ENCODE results near the gene CD79B. TPM values are rescaled to one million over a fixed set of nuclear protein-coding genes. Genes with fewer than 3 reads are reported as not detected.

The CD79B gene
- total and polyA plus RNA-seq, 4 donors, result 1.8 to 8.7 (median 5.0) TPM

DNA sequence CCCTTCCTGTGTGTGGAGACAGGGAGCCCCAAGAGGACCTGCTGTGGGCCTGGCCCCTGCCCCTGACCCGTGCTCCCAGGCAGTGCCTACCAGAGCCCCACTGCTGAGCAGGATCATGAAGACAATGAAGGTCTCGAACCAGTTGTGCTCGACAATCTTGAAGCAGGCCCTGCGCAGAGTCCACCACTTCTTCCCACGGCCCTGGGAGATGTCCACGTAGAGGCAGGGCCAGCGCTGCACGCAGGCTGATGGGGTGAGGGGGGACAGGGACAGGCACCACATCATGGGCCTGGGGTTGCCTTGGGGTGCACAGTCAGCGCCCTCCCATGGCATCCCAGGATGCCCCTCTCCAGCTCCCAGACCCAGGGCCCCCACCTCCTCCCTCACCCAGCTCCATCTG is 16.4 kb upstream of the CD79B start:
- ATAC-seq (ENCODE audit: insufficient read depth, low FRiP score), result no peak
- Histone ChIP-seq H3K27me3 (ENCODE audit: control insufficient read depth in 3 of 3, insufficient read depth in 3 of 3, low read length in 2 of 3) (no peaks in the 10 kb centered on the region), H3K27ac (ENCODE audit: low read depth in 1 of 2, low read length in 1 of 2) (no peak overlapping the region), H3K9ac (ENCODE audit: insufficient read depth in 1 of 2, low read length in 2 of 2) (no peak overlapping the region), H3K4me1 (ENCODE audit: control insufficient read depth in 5 of 5, insufficient read depth in 5 of 5, low read length in 5 of 5) (peaks cover 0 to 4% (median 0%) of the 10 kb centered on the region in 5 donors), H3K36me3 (ENCODE audit: control insufficient read depth in 4 of 4, insufficient read depth in 4 of 4, low read length in 4 of 4) (no peaks in the 10 kb centered on the region), H3K4me3 (no peak overlapping the region), H3K9me3 (ENCODE audit: control insufficient read depth in 4 of 4, insufficient read depth in 3 of 4, low read length in 3 of 4) (no peaks in the 10 kb centered on the region)
- WGBS, 2 donors, result 92 to 97% methylated on average over 8 to 9 of the region's 9 CpGs
- TF ChIP-seq, protein P1, sequence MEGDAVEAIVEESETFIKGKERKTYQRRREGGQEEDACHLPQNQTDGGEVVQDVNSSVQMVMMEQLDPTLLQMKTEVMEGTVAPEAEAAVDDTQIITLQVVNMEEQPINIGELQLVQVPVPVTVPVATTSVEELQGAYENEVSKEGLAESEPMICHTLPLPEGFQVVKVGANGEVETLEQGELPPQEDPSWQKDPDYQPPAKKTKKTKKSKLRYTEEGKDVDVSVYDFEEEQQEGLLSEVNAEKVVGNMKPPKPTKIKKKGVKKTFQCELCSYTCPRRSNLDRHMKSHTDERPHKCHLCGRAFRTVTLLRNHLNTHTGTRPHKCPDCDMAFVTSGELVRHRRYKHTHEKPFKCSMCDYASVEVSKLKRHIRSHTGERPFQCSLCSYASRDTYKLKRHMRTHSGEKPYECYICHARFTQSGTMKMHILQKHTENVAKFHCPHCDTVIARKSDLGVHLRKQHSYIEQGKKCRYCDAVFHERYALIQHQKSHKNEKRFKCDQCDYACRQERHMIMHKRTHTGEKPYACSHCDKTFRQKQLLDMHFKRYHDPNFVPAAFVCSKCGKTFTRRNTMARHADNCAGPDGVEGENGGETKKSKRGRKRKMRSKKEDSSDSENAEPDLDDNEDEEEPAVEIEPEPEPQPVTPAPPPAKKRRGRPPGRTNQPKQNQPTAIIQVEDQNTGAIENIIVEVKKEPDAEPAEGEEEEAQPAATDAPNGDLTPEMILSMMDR (IDR thresholded peaks at IDR 0.05; ENCODE audit: control extremely low read depth, extremely low read depth), result no peak
- DNase-seq, result no peak

- Histone ChIP-seq H3K36me3 (ENCODE audit: control insufficient read depth in 4 of 4, insufficient read depth in 4 of 4, low read length in 4 of 4) (no peaks in the 10 kb centered on the region), H3K4me1 (ENCODE audit: control insufficient read depth in 5 of 5, insufficient read depth in 5 of 5, low read length in 5 of 5) (peaks cover 0 to 4% (median 0%) of the 10 kb centered on the region in 5 donors), H3K27ac (ENCODE audit: low read depth in 1 of 2, low read length in 1 of 2) (no peak overlapping the region), H3K9me3 (ENCODE audit: control insufficient read depth in 4 of 4, insufficient read depth in 3 of 4, low read length in 3 of 4) (no peaks in the 10 kb centered on the region), H3K9ac (ENCODE audit: insufficient read depth in 1 of 2, low read length in 2 of 2) (no peak overlapping the region), H3K27me3 (ENCODE audit: control insufficient read depth in 3 of 3, insufficient read depth in 3 of 3, low read length in 2 of 3) (no peaks in the 10 kb centered on the region), H3K4me3 (no peak overlapping the region)
- DNase-seq (no peak), ATAC-seq (ENCODE audit: insufficient read depth, low FRiP score) (no peak)
- TF ChIP-seq, protein P1 (IDR thresholded peaks at IDR 0.05; ENCODE audit: control extremely low read depth, extremely low read depth), result no peak
- 67 to 84% methylated on average over 18 of the region's 18 CpGs for WGBS, 2 donors
These were observed 15.7 kb upstream of the CD79B start for GRCh38 chr17:63947711-63948330.

DNA sequence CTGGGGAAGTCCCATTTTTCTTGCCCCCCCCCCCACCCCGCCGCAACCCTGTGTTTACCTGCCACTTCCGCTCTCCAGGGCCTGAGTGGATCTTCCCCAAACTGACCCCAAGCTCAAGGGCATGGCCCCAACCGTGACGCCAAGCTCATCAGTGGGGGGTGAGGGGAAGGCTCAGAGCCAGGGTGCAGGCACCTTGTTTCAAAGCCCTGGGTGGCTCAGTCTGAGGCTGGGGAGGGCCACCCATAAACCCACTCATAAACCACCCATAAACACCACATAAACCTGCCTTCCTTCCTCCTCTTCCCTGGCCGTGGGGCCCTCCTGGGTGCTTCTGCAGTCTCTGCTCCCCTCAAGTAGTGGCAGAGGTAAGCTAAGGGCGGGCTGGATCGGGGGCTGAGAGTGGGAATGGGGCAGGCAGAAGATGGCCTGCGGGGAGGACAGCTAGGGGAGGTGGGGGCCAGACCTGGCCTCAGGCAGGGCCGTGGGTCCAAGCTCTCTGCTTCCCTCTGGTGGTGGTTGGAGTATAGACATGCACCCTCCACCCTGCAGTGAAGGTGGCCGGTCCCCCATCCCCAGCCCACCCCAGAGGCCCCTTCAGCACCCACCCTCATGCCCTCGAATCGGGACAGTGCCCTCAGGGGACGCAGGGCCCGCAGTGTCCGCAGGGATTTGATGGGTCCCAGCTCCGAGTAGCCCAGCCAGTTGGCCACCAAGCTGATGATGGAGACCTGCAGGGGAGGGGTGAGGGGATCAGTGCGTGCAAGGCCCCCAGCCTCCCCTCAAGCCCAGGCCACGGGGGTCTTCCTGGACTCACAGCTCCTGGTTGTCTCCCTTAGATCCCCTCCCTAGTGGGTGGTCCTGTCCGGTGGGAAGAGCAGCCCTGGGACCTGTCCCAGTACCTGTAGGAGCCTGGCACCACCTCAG is 14.6 kb upstream of the CD79B start:
- H3K27ac ChIP-seq (ENCODE audit: low read depth in 1 of 2, low read length in 1 of 2), result no peak overlapping the region
- H3K4me1 ChIP-seq (ENCODE audit: control insufficient read depth in 5 of 5, insufficient read depth in 5 of 5, low read length in 5 of 5), result peaks cover 0 to 4% (median 0%) of the 10 kb centered on the region in 5 donors
- H3K9ac ChIP-seq (ENCODE audit: insufficient read depth in 1 of 2, low read length in 2 of 2), result no peak overlapping the region
- H3K4me3 ChIP-seq, result no peak overlapping the region
- no peaks in the 10 kb centered on the region for H3K36me3 ChIP-seq (ENCODE audit: control insufficient read depth in 4 of 4, insufficient read depth in 4 of 4, low read length in 4 of 4)
- H3K27me3 ChIP-seq (ENCODE audit: control insufficient read depth in 3 of 3, insufficient read depth in 3 of 3, low read length in 2 of 3), result no peaks in the 10 kb centered on the region
- DNase-seq (peak; percentile 25 to 49 (median 44)), ATAC-seq (ENCODE audit: insufficient read depth, low FRiP score) (no peak)
- H3K9me3 ChIP-seq (ENCODE audit: control insufficient read depth in 4 of 4, insufficient read depth in 3 of 4, low read length in 3 of 4), result no peaks in the 10 kb centered on the region
- TF ChIP-seq, protein P1 (IDR thresholded peaks at IDR 0.05; ENCODE audit: control extremely low read depth, extremely low read depth), result peak; percentile 31
- 36% methylated on average over 20 of the region's 20 CpGs for WGBS, 2 donors
